ENCODE results near the gene CTNND2. TPM values are rescaled to one million over a fixed set of nuclear protein-coding genes. Genes with fewer than 3 reads are reported as not detected.
"Not testable (repeated sequence)": the region's sequence is repeated elsewhere in the genome, so short reads cannot be mapped to it uniquely, and the experiment has no call there.

Gene CTNND2
- total RNA-seq, 4 donors from 2014 or later: 1.3 to 2.5 (median 2.1) TPM

DNA sequence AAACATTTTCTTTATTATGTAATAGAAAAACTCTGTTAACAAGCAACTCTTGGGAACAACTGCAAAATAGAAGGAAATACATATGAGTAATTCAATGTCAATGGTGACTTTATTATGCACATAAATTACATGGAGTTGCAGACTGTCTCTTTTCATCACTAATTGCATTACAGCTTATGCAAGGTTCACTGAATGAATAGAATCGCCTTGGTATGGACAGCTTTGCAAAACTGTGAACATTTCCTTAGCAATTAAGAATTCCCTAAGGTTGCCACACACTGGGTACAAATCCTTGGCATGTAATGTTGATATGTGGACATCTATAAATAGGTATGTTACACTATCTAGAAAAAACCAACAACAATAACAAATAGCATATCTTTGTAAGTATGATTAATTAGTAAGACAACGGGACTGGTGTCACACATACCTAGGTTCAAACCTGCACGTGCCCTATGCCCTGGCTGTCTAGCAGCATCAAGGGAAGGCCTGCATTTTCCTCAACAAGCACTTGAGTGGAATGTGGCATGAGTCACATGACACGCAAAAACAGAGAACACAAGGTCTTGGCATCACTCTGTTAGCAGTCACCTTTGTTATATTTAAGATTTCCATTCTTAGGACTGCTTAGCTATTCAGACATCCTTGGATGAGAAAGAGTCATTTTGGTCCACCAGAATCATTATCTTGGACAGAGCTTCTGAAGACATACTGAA, 263.9 kb downstream of the CTNND2 start:
- 80% methylated on average over 4 of the region's 4 CpGs for WGBS
- intact Hi-C loops (cut with DNase I): no loop called here
- Histone ChIP-seq H3K9me3 (no peaks in the 10 kb centered on the region), H3K4me1 (peaks cover 0 to 3% (median 0%) of the 10 kb centered on the region in 4 donors), H3K36me3 (no peaks in the 10 kb centered on the region), H3K4me3 (no peak overlapping the region), H3K27me3 (no peaks in the 10 kb centered on the region), H3K27ac (replicated peaks in 1 of 4) (no peak overlapping the region)
- DNase-seq (ENCODE audit: extremely low spot score): no peak
- TF ChIP-seq POLR2AphosphoS5 (IDR thresholded peaks at IDR 0.05): no peak
- no peak for TF ChIP-seq EP300 (IDR thresholded peaks at IDR 0.05)
- TF ChIP-seq, protein P1, sequence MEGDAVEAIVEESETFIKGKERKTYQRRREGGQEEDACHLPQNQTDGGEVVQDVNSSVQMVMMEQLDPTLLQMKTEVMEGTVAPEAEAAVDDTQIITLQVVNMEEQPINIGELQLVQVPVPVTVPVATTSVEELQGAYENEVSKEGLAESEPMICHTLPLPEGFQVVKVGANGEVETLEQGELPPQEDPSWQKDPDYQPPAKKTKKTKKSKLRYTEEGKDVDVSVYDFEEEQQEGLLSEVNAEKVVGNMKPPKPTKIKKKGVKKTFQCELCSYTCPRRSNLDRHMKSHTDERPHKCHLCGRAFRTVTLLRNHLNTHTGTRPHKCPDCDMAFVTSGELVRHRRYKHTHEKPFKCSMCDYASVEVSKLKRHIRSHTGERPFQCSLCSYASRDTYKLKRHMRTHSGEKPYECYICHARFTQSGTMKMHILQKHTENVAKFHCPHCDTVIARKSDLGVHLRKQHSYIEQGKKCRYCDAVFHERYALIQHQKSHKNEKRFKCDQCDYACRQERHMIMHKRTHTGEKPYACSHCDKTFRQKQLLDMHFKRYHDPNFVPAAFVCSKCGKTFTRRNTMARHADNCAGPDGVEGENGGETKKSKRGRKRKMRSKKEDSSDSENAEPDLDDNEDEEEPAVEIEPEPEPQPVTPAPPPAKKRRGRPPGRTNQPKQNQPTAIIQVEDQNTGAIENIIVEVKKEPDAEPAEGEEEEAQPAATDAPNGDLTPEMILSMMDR (IDR thresholded peaks at IDR 0.05): no peak
- TF ChIP-seq POLR2A (IDR thresholded peaks at IDR 0.05; ENCODE audit: low read depth): no peak

DNA sequence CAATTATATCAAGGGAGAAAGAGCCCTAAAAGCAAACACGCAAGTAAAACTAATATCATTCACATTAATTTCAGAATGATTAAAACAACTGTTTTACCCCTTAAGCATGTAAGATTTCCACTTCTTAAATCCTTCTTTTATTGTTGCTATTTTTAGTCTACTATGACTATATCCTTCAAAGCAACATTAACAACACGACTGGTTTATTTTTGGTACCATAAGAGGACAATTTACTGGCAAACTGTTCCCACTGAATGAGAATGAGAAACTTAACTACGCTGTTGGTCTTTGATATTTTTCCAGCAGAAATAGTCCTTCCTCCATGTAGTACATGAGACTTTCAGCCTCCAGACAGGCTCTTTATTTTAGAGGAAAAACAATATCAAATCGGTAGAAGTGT, 281.5 kb downstream of the CTNND2 start:
- no peaks in the 10 kb centered on the region for H3K27me3 ChIP-seq
- no peaks in the 10 kb centered on the region for H3K4me1 ChIP-seq
- H3K27ac ChIP-seq (replicated peaks in 1 of 4): no peak overlapping the region
- H3K36me3 ChIP-seq: no peaks in the 10 kb centered on the region
- H3K9me3 ChIP-seq: no peaks in the 10 kb centered on the region
- no peak overlapping the region for H3K4me3 ChIP-seq
- DNase-seq (ENCODE audit: extremely low spot score): no peak
- whole genome bisulfite sequencing: 77% methylated on average over 4 of the region's 4 CpGs
- intact Hi-C loops (cut with DNase I): no loop called here
- no peak for TF ChIP-seq POLR2AphosphoS5 (IDR thresholded peaks at IDR 0.05)
- TF ChIP-seq, protein P1 (IDR thresholded peaks at IDR 0.05): no peak
- no peak for TF ChIP-seq POLR2A (IDR thresholded peaks at IDR 0.05; ENCODE audit: low read depth)
- TF ChIP-seq EP300 (IDR thresholded peaks at IDR 0.05): no peak

DNA sequence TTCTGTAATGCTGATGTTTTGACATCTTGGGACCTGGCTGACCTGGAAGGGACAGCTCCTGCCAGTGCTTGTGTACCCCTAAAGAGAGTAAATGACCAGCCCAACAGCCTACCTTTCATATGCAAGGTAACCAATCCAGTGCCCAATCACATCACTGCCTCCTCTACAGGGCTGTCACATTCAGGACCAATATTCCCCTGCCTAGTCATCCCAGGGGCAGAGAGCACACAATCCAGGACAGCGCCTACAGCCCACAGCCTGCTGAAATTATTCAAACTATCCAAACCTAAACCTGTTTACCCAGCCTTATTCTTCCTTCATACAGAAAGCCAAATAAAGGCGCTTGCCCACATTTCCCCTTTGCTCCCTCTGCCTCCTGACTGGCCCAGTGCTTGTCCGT, 284.1 kb downstream of the CTNND2 start:
- intact Hi-C loops (cut with DNase I): no loop called here
- no peak overlapping the region for H3K4me3 ChIP-seq
- no peaks in the 10 kb centered on the region for H3K27me3 ChIP-seq
- 78% methylated on average over 3 of the region's 3 CpGs for WGBS
- TF ChIP-seq POLR2A (IDR thresholded peaks at IDR 0.05; ENCODE audit: low read depth) (no peak), POLR2AphosphoS5 (IDR thresholded peaks at IDR 0.05) (no peak)
- H3K4me1 ChIP-seq: no peaks in the 10 kb centered on the region
- no peak for DNase-seq (ENCODE audit: extremely low spot score)
- H3K9me3 ChIP-seq: no peaks in the 10 kb centered on the region
- no peaks in the 10 kb centered on the region for H3K36me3 ChIP-seq
- no peak overlapping the region for H3K27ac ChIP-seq (replicated peaks in 1 of 4)

DNA sequence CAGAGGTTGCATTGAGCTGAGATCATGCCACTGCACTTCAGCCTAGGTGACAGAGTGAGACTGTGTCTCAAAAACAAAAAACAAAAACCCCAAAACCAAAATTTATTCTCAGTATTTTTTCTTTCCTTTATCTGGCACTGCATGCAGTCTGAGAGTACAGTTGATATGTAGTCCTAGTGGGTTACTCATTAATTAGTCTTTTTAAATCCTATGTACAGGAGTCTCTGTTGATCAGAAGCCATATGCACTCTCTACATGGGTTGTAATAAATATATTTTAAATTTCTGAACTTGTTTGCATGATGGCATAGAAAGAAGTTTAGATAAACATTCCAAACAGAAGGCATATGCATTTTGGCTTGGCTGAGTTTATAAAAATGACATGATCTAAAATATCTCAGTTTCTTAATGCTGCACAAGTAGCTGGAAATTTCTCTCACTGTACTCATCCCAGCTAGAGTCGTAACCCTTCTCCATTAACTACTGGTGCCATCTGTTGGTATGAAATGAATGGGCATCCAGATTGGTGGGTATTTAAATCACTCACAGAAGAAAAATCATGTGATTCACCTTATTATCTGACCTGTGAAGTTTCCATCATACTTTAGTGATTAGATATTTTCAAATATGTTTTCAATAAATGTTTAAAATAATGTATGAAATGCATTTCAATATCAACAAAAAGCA, 284.8 kb downstream of the CTNND2 start:
- no peaks in the 10 kb centered on the region for H3K27me3 ChIP-seq
- intact Hi-C loops (cut with DNase I): no loop called here

DNA sequence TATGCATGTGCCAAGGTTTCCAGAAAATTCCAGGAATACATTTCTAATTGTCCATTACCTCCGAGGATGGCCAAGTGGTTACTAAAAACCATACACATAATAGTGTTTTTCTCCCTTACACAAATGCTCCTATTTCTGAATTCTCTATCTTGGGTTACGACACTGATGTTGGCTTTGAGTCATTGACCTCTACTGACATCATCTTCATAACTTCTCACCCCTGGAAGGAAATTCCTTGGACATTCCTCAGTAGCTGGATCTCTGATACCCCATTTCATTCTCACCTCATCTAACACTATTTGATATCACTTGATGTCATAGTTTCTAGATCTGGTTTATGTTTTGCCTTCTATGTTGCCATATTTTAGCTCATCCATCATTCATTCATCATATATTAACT, 287.2 kb downstream of the CTNND2 start:
- Histone ChIP-seq H3K4me3 (no peak overlapping the region), H3K9me3 (no peaks in the 10 kb centered on the region), H3K4me1 (no peaks in the 10 kb centered on the region), H3K27ac (replicated peaks in 1 of 4) (no peak overlapping the region), H3K27me3 (no peaks in the 10 kb centered on the region), H3K36me3 (no peaks in the 10 kb centered on the region)
- intact Hi-C loops (cut with DNase I): no loop called here
- DNase-seq (ENCODE audit: extremely low spot score): no peak
- no peak for TF ChIP-seq POLR2AphosphoS5 (IDR thresholded peaks at IDR 0.05)
- 66% methylated on average over 2 of the region's 2 CpGs for WGBS

More for the DNA sequence above, 284.8 kb downstream of the CTNND2 start:
- H3K4me1 ChIP-seq: no peaks in the 10 kb centered on the region
- no peaks in the 10 kb centered on the region for H3K9me3 ChIP-seq
- WGBS: 55% methylated on average over 1 of the region's 1 CpG
- TF ChIP-seq POLR2AphosphoS5 (IDR thresholded peaks at IDR 0.05): no peak
- TF ChIP-seq POLR2A (IDR thresholded peaks at IDR 0.05; ENCODE audit: low read depth): no peak
- TF ChIP-seq, protein P1 (IDR thresholded peaks at IDR 0.05): no peak
- TF ChIP-seq EP300 (IDR thresholded peaks at IDR 0.05): no peak
- H3K27ac ChIP-seq (replicated peaks in 1 of 4): no peak overlapping the region
- no peaks in the 10 kb centered on the region for H3K36me3 ChIP-seq
- no peak for DNase-seq (ENCODE audit: extremely low spot score)
- H3K4me3 ChIP-seq: no peak overlapping the region

DNA sequence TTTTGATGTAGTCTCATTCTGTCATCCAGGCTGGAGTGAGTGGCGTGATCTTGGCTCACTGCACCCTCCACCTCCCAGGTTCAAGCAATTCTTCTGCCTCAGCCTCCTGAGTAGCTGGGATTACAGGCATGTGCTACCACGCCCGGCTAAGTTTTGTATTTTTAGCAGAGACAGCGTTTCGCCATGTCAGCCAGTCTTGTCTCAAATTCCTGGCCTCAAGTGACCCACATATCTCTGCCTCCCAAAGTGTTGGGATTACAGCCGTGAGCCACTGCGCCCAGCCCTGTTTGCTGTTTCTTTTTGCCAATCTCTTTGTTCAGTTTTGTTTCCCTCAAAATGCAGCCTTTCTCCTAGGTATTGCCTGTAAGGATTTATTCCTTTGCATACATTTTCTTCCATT, 287.6 kb downstream of the CTNND2 start:
- WGBS: 82% methylated on average over 7 of the region's 7 CpGs
- H3K9me3 ChIP-seq; H3K27ac ChIP-seq (replicated peaks in 1 of 4); H3K4me1 ChIP-seq; DNase-seq (ENCODE audit: extremely low spot score); H3K4me3 ChIP-seq; H3K36me3 ChIP-seq; intact Hi-C loops (cut with DNase I); H3K27me3 ChIP-seq: not testable (repeated sequence)

Measured in esophagus muscularis mucosa (tissue), 4 donors.